NCI-H2107 treated with DMSO at 0.1 percent for 48 hours (cell line): Measurements from ENCODE around the gene ATP1A4.
"Not testable (repeated sequence)": the region's sequence is repeated elsewhere in the genome, so short reads cannot be mapped to it uniquely, and the experiment has no call there.

Experiments used
- DNase-seq: peaks from one replicate; lab custom pipeline; 2025; ENCODE audit not compliant: unreplicated experiment; lab: John Stamatoyannopoulos, UW

Gene ATP1A4

DNA sequence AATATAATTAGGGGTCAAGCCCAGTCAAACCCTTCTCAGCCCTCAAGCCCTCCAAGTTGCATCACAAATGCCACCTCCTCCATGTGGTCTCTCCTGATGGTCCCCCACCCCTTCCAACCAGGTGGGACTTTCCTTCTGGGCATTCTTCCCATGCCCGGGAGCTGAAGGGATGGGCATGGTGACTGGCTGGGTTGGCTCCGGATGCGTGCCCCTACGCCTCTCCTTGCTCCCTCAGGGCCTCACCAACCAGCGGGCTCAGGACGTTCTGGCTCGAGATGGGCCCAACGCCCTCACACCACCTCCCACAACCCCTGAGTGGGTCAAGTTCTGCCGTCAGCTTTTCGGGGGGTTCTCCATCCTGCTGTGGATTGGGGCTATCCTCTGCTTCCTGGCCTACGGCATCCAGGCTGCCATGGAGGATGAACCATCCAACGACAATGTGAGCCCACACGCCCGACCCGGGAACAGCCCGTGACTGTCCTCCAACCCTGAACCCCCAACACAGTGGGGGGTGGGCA lies 28.4 kb upstream of the ATP1A4 start:
- DNase-seq: no peak

DNA sequence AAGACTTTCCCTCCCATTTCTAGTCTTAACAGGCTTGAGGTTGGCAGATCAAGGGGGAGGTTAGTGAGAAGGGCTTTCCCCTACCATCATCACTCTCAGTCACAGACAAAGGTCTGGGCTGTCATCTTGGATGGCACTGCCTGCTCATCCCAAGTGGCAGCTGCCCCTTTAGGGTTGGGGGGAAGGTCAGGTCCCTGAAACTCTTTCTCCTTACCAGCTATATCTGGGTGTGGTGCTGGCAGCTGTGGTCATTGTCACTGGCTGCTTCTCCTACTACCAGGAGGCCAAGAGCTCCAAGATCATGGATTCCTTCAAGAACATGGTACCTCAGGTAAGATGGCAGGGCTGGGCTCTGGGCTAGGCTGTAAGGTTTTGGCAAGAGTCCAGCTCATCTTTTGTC lies 27.7 kb upstream of the ATP1A4 start:
- no peak for DNase-seq

DNA sequence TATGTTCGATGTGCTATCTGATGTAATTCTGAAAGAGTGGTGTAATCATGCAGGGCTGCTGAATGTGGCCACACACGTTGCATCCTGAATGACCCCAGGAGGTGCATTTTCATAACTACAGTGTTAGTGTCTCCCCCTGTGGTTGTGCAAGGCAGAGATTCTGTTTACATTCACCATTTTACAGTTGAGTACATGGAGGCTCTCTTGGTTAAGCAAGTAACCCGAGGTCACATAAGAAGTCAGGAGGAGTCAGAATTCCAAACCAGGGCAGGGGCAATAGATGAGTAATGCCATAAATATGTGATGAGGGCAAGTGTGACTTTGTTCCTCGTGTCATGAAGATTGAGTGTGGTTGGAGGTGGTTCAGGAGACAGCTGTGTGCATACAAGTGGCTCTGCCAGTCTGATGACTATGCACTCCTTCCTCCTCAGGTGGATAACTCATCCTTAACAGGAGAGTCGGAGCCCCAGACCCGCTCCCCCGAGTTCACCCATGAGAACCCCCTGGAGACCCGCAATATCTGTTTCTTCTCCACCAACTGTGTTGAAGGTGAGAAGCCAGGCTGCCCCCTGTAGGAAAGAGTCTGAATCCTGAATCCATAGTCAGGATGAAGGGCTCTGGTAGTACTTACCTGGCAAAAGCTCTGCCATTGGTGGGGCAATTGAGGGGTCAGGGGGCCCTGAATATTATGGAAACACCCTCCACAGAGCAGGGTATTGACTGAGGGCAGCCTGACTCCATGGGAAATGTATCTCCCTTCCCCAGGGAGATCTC lies 26.5 kb upstream of the ATP1A4 start:
- no peak for DNase-seq

DNA sequence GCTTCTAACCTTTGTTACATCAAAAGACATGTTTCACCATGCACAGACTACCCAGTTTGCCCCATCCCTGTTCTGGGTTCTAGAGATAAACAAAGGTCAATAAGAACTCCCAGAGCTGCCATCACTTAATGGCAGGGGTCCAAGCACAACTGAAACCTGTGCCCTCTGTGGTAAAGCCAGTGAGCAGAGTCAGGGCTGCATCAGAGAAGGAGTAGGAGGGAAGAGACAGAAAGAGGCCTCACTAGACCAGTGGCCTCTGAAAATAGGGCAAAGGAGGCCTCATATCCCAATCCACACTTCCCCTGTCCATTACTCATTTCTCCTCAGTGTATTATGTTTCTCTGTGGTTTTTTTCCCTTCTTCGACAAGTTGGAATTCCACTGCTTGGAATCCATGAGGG lies 25.7 kb upstream of the ATP1A4 start:
- DNase-seq: no peak

DNA sequence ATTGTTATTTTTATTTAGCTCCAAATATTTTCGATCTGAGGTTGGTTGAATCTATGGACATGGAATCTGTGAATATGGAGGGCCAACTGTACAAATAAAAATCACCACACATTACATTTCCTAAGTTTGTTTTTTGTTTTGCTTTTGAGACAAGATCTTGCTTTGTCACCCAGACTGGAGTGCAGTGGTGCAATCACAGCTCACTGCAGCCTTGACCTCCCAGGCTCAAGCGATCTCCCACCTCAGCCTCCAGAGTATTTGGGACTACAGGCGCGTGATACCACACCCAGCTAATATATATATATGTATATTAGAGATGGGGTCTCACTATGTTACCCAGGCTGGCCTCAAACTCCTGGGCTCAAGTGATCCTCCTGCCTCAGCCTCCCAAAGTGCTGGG lies 25.1 kb upstream of the ATP1A4 start:
- not testable (repeated sequence) for DNase-seq

DNA sequence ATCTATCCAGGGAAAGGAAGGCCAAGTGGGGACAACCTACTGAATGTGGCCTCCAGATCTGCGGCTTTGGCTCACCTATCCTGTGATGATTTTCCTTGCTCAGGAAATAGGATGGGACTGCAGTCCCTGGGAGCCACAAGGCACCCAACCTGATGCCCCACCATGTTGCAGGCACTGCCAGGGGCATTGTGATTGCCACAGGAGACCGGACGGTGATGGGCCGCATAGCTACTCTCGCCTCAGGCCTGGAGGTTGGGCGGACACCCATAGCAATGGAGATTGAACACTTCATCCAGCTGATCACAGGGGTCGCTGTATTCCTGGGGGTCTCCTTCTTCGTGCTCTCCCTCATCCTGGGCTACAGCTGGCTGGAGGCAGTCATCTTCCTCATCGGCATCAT lies 24.0 kb upstream of the ATP1A4 start:
- DNase-seq: no peak

DNA sequence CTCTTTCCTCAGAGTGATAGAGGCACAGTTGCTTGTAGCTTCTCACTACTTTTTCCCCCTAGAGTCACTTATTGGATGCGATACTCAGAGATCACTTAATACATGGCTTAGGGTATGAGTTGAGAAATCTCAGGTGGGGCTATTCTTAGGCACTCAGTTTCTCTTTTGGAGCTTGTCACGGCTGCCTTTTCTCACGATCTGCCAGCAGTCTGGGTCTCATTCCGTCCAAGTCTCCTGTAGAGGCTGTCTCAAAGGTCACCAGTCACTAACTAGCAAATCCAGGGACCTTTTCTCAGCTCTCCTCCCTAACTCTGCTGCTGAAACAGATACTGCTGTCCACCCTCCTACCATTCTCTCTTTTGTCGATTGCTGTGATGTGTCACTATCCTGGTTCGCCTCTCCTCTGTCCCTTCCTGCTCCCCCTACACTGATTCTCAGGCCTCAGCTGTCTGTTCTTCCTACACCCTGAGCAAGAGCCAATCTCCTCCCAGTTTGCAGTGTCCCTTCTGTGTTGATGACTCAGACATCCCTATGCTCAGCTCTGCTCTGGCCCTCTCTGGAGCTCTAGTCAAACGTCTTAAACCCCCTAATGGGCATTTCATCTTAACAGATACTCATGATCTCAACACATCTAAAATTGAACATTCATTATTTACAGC lies 23.4 kb upstream of the ATP1A4 start:
- DNase-seq: no peak

DNA sequence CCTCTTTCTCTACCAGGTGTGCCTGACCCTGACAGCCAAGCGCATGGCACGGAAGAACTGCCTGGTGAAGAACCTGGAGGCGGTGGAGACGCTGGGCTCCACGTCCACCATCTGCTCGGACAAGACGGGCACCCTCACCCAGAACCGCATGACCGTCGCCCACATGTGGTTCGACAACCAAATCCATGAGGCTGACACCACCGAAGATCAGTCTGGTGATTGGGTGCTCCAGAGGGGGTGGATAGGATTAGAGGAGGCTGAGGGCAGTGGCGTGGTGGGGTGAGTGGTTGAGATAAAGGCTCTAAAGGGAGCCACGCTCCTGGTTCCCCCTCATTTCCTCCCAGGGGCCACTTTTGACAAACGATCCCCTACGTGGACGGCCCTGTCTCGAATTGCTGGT lies 22.8 kb upstream of the ATP1A4 start:
- no peak for DNase-seq

DNA sequence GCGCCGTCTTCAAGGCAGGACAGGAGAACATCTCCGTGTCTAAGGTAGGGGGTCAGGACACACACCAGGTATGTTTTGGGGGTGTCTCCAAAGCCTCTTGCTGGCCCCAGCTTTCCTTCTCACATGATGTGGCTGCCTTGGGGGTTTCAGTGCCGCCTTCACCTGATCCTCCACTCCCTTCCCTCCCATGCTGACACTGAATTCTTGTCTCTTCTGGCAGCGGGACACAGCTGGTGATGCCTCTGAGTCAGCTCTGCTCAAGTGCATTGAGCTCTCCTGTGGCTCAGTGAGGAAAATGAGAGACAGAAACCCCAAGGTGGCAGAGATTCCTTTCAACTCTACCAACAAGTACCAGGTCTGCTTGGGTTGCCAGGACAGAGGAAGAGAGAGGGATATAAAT lies 22.4 kb upstream of the ATP1A4 start:
- DNase-seq: no peak

DNA sequence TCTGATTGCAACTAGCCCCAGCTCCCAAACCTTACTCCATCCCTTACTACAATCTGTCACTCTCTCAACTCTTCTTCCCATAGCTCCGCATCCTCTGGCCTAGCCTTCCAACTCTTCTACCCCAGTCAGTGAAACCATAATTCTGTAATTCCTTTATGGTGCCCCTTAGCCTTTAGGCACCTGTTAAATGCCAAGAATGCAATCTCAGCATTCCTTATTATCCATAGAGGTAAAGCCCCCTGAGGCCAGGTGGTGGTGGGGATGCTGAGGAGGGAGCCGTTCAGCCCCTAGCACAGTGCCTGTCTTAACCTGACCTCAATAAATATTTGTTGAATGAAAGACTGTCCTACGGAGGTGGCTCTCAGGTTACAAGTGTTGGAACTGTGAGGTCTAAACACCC lies 21.8 kb upstream of the ATP1A4 start:
- DNase-seq: no peak

DNA sequence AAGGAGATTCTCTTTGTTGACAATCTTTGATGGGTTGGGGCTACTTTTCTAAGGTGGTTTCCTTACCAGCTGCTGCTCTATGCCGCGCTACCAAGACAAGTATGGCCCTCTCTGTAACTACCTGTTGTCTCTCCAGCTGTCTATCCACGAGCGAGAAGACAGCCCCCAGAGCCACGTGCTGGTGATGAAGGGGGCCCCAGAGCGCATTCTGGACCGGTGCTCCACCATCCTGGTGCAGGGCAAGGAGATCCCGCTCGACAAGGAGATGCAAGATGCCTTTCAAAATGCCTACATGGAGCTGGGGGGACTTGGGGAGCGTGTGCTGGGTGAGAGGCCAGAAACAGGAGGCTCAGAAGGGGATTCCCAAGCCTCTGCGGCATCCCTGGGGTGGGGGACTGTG lies 21.4 kb upstream of the ATP1A4 start:
- no peak for DNase-seq

DNA sequence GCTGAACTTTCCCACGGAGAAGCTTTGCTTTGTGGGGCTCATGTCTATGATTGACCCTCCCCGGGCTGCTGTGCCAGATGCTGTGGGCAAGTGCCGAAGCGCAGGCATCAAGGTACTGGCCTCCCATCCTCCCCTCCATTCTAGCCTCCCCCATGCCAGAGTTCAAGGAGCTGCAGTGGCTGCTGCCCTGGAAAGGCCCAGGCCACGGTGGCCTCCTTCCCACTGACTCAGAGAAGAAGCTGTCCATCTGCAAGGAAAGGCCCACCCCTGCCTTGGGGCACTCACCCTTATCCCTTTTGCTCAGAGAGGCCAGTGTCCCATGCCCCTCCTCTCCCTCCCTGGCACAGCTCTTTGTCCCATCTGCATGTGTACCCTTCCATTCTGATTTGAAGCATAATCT lies 20.9 kb upstream of the ATP1A4 start:
- DNase-seq: no peak

DNA sequence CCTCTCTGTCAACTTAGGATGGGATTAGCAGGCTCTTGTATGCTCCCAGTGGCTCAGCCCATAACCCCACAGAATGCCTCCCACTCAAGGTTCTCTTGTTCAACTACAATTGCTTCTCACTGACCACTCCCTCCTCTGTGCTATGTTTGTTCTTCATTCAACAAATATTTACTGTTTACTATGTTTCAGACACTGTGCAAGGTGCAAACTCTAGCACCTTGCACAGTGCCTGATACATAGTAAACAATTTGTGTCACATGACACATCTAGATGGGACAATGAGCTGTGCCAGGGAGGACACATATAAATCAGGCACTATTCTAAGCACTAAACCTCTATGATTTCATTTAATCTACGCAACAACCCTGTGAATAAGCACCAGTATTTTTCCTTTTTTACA lies 20.5 kb upstream of the ATP1A4 start:
- no peak for DNase-seq

DNA sequence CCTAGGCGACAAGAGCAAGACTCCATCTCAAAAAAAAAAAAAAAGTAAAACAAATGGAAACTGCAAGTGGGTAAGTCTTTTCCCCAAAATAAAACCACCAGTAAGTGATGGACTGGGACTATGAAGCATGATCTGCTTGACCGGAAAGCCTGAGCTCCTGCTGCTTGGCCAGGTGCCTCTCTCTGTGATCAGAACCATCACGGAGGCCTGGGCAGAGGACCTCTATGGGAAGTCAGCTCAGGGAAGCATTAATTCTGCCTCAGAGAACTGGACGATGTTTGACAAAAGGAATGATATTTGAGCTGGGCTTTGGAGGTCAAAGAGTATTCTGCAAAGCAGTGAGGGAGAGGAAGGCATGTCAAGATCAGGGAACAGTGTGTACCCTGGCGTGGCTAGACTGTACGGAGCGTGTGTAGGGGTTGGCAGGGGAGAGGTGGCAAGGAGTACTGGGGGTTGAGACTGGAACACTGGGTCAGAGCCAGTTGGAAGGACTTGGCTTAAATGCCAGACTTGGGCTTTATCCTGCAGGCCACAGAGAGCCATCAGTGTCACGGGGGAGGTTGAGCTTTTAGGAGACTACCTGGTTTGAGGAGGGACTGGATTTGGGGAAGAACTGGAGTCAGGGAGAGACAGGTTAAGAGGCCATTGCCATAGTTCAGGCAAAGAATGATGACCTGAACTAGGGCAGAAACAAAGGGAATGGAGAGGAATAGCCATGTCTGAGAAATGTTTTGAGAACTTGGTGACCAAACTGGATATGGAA lies 19.4 kb upstream of the ATP1A4 start:
- DNase-seq: no peak

DNA sequence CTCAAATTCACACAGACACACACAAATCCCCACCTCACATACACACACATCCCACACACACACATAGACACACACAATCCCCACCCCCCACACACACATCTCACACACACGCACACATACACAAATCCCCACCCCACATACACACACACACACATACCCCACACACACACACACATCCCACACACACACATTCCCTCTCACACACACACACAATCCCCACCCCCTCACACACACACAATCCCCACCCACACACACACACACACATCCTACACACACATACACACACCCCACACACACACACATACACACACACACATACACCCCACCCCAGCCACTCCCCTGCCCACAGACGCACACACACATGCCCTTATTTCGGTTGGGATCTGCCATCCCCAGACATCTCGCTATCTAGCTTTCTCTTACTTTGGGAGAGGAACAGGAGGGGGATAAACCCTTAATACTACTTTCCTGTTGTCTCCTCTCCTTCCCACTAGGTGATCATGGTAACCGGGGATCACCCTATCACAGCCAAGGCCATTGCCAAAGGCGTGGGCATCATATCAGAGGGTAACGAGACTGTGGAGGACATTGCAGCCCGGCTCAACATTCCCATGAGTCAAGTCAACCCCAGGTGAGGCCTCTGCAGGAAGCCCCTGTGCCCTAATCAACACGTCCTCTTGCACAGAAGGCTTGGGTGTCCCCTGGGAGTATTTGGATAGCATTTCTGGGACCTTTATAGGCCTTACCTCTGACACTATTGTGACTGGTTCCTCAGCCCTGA lies 17.2 kb upstream of the ATP1A4 start:
- DNase-seq: no peak

DNA sequence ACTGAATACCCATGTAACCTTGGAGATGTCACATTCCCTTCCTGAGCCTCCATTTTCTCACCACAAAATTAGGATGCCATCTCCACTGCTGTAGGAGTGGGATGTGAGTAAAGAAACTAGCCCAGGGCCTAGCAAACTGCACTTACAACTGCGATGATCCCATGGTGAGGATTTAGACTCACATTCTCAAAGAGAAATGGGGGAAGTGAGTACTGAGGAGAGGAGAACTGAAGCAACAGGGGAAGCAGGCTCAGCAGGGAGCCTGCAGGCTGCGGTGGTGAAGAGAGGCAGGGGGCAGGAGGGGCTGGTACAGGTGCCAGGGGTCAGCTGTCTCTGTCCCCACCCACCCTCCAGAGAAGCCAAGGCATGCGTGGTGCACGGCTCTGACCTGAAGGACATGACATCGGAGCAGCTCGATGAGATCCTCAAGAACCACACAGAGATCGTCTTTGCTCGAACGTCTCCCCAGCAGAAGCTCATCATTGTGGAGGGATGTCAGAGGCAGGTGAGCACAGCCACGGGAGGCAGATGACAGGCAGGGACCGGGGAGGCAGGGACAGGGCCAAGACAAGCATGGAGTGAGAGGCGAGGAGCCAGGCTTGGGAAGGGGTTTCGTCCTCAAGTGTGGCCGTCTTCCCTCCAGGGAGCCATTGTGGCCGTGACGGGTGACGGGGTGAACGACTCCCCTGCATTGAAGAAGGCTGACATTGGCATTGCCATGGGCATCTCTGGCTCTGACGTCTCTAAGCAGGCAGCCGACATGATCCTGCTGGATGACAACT lies 16.4 kb upstream of the ATP1A4 start:
- DNase-seq: no peak

DNA sequence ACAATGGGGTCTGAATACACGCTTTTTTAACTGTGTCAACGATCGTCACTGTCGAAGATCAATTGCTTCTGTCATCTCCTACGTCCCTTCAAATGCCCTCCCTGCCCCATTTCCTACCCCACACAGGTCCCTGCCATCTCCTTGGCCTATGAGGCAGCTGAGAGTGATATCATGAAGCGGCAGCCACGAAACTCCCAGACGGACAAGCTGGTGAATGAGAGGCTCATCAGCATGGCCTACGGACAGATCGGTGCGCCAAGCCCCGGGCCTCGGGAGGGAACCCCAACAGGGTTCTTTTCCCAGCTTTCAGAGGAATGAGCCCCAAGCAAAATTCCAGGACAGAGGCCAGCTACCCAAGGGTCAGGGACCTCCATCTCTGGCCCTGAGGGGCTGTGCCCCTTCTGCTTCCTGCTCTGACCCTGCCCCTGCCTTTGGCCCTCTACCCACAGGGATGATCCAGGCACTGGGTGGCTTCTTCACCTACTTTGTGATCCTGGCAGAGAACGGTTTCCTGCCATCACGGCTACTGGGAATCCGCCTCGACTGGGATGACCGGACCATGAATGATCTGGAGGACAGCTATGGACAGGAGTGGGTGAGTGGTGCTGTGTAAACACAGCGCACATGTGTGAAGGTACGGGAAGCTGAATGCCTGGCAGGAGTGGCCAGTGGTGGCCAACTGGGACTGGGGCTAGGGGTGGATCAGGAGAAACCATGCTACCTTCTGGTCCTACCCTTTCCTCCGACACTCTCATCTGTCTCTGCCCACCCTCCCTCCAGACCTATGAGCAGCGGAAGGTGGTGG lies 15.1 kb upstream of the ATP1A4 start:
- no peak for DNase-seq

DNA sequence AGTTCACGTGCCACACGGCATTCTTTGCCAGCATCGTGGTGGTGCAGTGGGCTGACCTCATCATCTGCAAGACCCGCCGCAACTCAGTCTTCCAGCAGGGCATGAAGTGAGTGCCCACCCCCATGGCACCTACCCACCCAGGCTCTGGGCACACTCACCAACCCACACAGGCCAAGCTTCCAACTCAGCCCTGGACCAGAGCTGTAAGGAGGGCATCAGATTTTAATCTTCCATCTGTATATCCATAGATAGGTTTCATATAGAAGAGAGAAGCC lies 14.5 kb upstream of the ATP1A4 start:
- no peak for DNase-seq

DNA sequence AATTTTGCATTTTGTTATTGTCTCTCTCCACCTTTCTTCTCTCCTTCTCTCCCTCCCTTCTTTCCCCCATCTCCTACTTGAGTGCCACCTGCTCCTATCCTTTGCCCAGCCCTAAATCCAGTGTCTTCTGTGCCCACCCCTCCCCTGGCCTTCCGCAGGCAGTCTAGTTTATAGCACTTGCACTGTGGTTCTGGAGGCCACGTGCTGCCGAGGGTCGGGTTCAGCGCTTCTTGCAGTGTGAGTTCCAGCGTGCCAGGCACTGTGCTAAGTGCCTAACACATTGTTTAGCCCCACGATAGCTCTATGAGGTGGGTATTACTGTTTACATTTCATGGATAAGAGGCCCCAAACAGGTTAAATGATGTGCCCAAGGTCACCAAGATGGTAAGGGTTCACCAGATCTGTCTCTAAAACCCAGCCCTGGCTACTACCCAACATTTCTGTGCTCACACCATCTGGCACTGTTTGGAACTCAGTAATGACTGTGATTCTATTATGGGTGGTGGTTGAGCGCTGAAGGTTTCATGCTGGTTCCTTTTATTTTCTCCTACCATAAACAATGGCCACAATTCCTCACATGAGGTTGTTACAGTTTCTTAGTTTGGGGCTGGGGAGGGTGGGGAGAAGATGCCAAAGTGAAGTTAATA lies 14.1 kb upstream of the ATP1A4 start:
- peak; percentile 22 for DNase-seq
